ENCODE measurements around the gene PDIK1L. TPM values are rescaled to one million over a fixed set of nuclear protein-coding genes. Genes with fewer than 3 reads are reported as not detected.

The PDIK1L gene
- total and polyA plus RNA-seq, 9 of the 15 experiments (the other 6 are each of a cell fraction or from before 2014, with no cell fraction given): 12.8 to 30.2 (median 21.5) TPM

GRCh38 chr1:26129778-26130177, 18.2 kb downstream of the PDIK1L start (continued):
- TF ChIP-seq E2F3 (CRISPR knock-in tag; IDR thresholded peaks at IDR 0.05): 0 out of 2 replicates have a peak, but pooled peaks have one; percentile 35
- no peak for TF ChIP-seq NEUROD1 (IDR thresholded peaks at IDR 0.05; ENCODE audit: borderline replicate concordance, low read depth, low read length, partially characterized antibody)
- no peak for TF ChIP-seq ZNF165 (CRISPR knock-in tag; IDR thresholded peaks at IDR 0.05; ENCODE audit: borderline replicate concordance)
- peak; percentile 71 for TF ChIP-seq ZNF589 (CRISPR knock-in tag; IDR thresholded peaks at IDR 0.05; ENCODE audit: low read depth)
- TF ChIP-seq ZNF23 (CRISPR knock-in tag; IDR thresholded peaks at IDR 0.05): peak; percentile 57; the same call in 1 of the 2 replicates
- TF ChIP-seq GTF2A2 (tag; IDR thresholded peaks at IDR 0.05): peak; percentile 73; the same call in 1 of the 2 replicates
- no peak for TF ChIP-seq CREB5 (CRISPR knock-in tag; IDR thresholded peaks at IDR 0.05)
- TF ChIP-seq ZNF146 (CRISPR knock-in tag; IDR thresholded peaks at IDR 0.05; ENCODE audit: unreplicated experiment): no peak
- peak in 1 of 3 experiments; percentile 51; a peak in 1 of 6 replicates for TF ChIP-seq ZBTB11 (CRISPR knock-in tag; IDR thresholded peaks at IDR 0.05)
- peak; percentile 62; the same call in 1 of the 2 replicates for TF ChIP-seq ZNF766 (CRISPR knock-in tag; conservative IDR thresholded peaks at IDR 0.05)
- TF ChIP-seq ZNF24 (IDR thresholded peaks at IDR 0.05): no peak
- 0 out of 2 replicates have a peak, but pooled peaks have one; percentile 63 for TF ChIP-seq ZNF41 (CRISPR knock-in tag; conservative IDR thresholded peaks at IDR 0.05)
- 0 out of 2 replicates have a peak, but pooled peaks have one; percentile 14 for TF ChIP-seq CXXC5 (CRISPR knock-in tag; IDR thresholded peaks at IDR 0.05)
- no peak for TF ChIP-seq RBM39 (optimal IDR thresholded peaks at IDR 0.05; ENCODE audit: low read depth, low read length)
- no peak for TF ChIP-seq NR2C1 (IDR thresholded peaks at IDR 0.05)
- peak; percentile 47; the same call in 1 of the 2 replicates for TF ChIP-seq NR2C1 (tag; IDR thresholded peaks at IDR 0.05)
- 0 out of 2 replicates have a peak, but pooled peaks have one; percentile 19 for TF ChIP-seq ZNF79 (CRISPR knock-in tag; IDR thresholded peaks at IDR 0.05; ENCODE audit: low read depth)
- TF ChIP-seq MNT (conservative IDR thresholded peaks at IDR 0.05): no peak
- no peak for TF ChIP-seq ZBTB8A (IDR thresholded peaks at IDR 0.05; ENCODE audit: partially characterized antibody)
- no peak for TF ChIP-seq CEBPB (tag; IDR thresholded peaks at IDR 0.05)
- no peak for TF ChIP-seq ZNF436 (CRISPR knock-in tag; IDR thresholded peaks at IDR 0.05)
- TF ChIP-seq L3MBTL2 (IDR thresholded peaks at IDR 0.05): no peak
- TF ChIP-seq ZNF197 (CRISPR knock-in tag; IDR thresholded peaks at IDR 0.05; ENCODE audit: low read depth): peak; percentile 35; the same call in 1 of the 2 replicates
